ENCODE results near the gene GABRR1.

GABRR1 gene

GRCh38 chr6:89215391-89215790 lies 1.8 kb downstream of the GABRR1 start:
- TF ChIP-seq CTCF (IDR thresholded peaks at IDR 0.05) = no peak

GRCh38 chr6:89214197-89214596 lies 3.0 kb downstream of the GABRR1 start:
- no peak for TF ChIP-seq CTCF (IDR thresholded peaks at IDR 0.05)

- no peak for TF ChIP-seq CTCF (IDR thresholded peaks at IDR 0.05)
Measured at GRCh38 chr6:89212472-89212871, 4.7 kb downstream of the GABRR1 start.

- TF ChIP-seq CTCF (IDR thresholded peaks at IDR 0.05) = no peak
Measured at GRCh38 chr6:89209457-89209856, 7.7 kb downstream of the GABRR1 start.

GRCh38 chr6:89208551-89208950 lies 8.6 kb downstream of the GABRR1 start:
- TF ChIP-seq CTCF (IDR thresholded peaks at IDR 0.05) = no peak

- TF ChIP-seq CTCF (IDR thresholded peaks at IDR 0.05) = no peak
Measured at GRCh38 chr6:89205819-89206218, 11.3 kb downstream of the GABRR1 start.

GRCh38 chr6:89204096-89204495 lies 13.1 kb downstream of the GABRR1 start:
- no peak for TF ChIP-seq CTCF (IDR thresholded peaks at IDR 0.05)

- no peak for TF ChIP-seq CTCF (IDR thresholded peaks at IDR 0.05)
Measured at GRCh38 chr6:89200706-89201215, 16.4 kb downstream of the GABRR1 start.
